ENCODE measurements around the gene GCH1. TPM values are rescaled to one million over a fixed set of nuclear protein-coding genes. Genes with fewer than 3 reads are reported as not detected.
"Not testable (repeated sequence)": the region's sequence is repeated elsewhere in the genome, so short reads cannot be mapped to it uniquely, and the experiment has no call there.

The GCH1 gene
- total RNA-seq, 1 experiment from 2014 or later = 7.7 TPM

GRCh38 chr14:54899573-54899972, 3.1 kb downstream of the GCH1 start:
- Histone ChIP-seq H3K27ac (ENCODE audit: low read depth, low read length, poor library complexity, severe bottlenecking) (no peak overlapping the region), H3K36me3 (ENCODE audit: insufficient read depth, low read length, poor library complexity, severe bottlenecking) (no peaks in the 10 kb centered on the region), H3K4me1 (ENCODE audit: insufficient read depth, low read length, poor library complexity, severe bottlenecking) (peaks cover 5% of the 10 kb centered on the region), H3K9me3 (ENCODE audit: low read depth, low read length, poor library complexity, severe bottlenecking) (no peaks in the 10 kb centered on the region), H3K27me3 (replicated peaks; ENCODE audit: insufficient read depth, low read depth, low read length, poor library complexity) (no peaks in the 10 kb centered on the region), H3K4me3 (ENCODE audit: low read depth, low read length, poor library complexity, severe bottlenecking) (no peak overlapping the region)
- no peak for DNase-seq (ENCODE audit: low spot score)
- intact Hi-C loops (cut with micrococcal nuclease; ENCODE audit: unreplicated experiment) = no loop called here
- ChIA-PET POLR2A (ENCODE audit: low non-redundant PET) (no interaction called here), CTCF (interaction anchor here (0.6 kb wide), 1 partner anchor 339 kb away, joined by 4 read pairs; no protein-coding TSS in a partner anchor)
- TF ChIP-seq EZH2 (IDR thresholded peaks at IDR 0.05; ENCODE audit: borderline replicate concordance, low read depth, low read length, poor library complexity, severe bottlenecking) = no peak
- TF ChIP-seq CTCF (conservative IDR thresholded peaks at IDR 0.05; ENCODE audit: low read depth, low read length) = no peak
- no TSS peak for BruUV-seq (replicated peaks)

- CTCF ChIA-PET = not testable (repeated sequence)
These were observed 4.6 kb downstream of the GCH1 start for GRCh38 chr14:54897809-54898555.

GRCh38 chr14:54895683-54896082, 6.9 kb downstream of the GCH1 start:
- ChIA-PET CTCF (no interaction called here), POLR2A (ENCODE audit: low non-redundant PET) (no interaction called here)
- Histone ChIP-seq H3K4me3 (ENCODE audit: low read depth, low read length, poor library complexity, severe bottlenecking) (no peak overlapping the region), H3K36me3 (ENCODE audit: insufficient read depth, low read length, poor library complexity, severe bottlenecking) (no peaks in the 10 kb centered on the region), H3K27ac (ENCODE audit: low read depth, low read length, poor library complexity, severe bottlenecking) (no peak overlapping the region), H3K4me1 (ENCODE audit: insufficient read depth, low read length, poor library complexity, severe bottlenecking) (no peaks in the 10 kb centered on the region), H3K27me3 (replicated peaks; ENCODE audit: insufficient read depth, low read depth, low read length, poor library complexity) (no peaks in the 10 kb centered on the region), H3K9me3 (ENCODE audit: low read depth, low read length, poor library complexity, severe bottlenecking) (no peaks in the 10 kb centered on the region)
- intact Hi-C loops (cut with micrococcal nuclease; ENCODE audit: unreplicated experiment) = no loop called here
- DNase-seq (ENCODE audit: low spot score) = no peak
- no peak for TF ChIP-seq EZH2 (IDR thresholded peaks at IDR 0.05; ENCODE audit: borderline replicate concordance, low read depth, low read length, poor library complexity, severe bottlenecking)
- no peak for TF ChIP-seq CTCF (conservative IDR thresholded peaks at IDR 0.05; ENCODE audit: low read depth, low read length)
- BruUV-seq (replicated peaks) = no TSS peak

More at GRCh38 chr14:54897809-54898555, 4.6 kb downstream of the GCH1 start:
- H3K4me3 ChIP-seq (ENCODE audit: low read depth, low read length, poor library complexity, severe bottlenecking); H3K27ac ChIP-seq (ENCODE audit: low read depth, low read length, poor library complexity, severe bottlenecking); H3K4me1 ChIP-seq (ENCODE audit: insufficient read depth, low read length, poor library complexity, severe bottlenecking); H3K36me3 ChIP-seq (ENCODE audit: insufficient read depth, low read length, poor library complexity, severe bottlenecking); H3K27me3 ChIP-seq (replicated peaks; ENCODE audit: insufficient read depth, low read depth, low read length, poor library complexity); POLR2A ChIA-PET (ENCODE audit: low non-redundant PET); DNase-seq (ENCODE audit: low spot score); BruUV-seq (replicated peaks); H3K9me3 ChIP-seq (ENCODE audit: low read depth, low read length, poor library complexity, severe bottlenecking); intact Hi-C loops (cut with micrococcal nuclease; ENCODE audit: unreplicated experiment): not testable (repeated sequence)

GRCh38 chr14:54894995-54895394, 7.6 kb downstream of the GCH1 start:
- DNase-seq (ENCODE audit: low spot score) = peak; percentile 35
- Histone ChIP-seq H3K4me3 (ENCODE audit: low read depth, low read length, poor library complexity, severe bottlenecking) (no peak overlapping the region), H3K27ac (ENCODE audit: low read depth, low read length, poor library complexity, severe bottlenecking) (no peak overlapping the region), H3K4me1 (ENCODE audit: insufficient read depth, low read length, poor library complexity, severe bottlenecking) (no peaks in the 10 kb centered on the region), H3K36me3 (ENCODE audit: insufficient read depth, low read length, poor library complexity, severe bottlenecking) (no peaks in the 10 kb centered on the region), H3K9me3 (ENCODE audit: low read depth, low read length, poor library complexity, severe bottlenecking) (no peaks in the 10 kb centered on the region), H3K27me3 (replicated peaks; ENCODE audit: insufficient read depth, low read depth, low read length, poor library complexity) (no peaks in the 10 kb centered on the region)
- ChIA-PET CTCF (no interaction called here), POLR2A (ENCODE audit: low non-redundant PET) (no interaction called here)
- TF ChIP-seq CTCF (conservative IDR thresholded peaks at IDR 0.05; ENCODE audit: low read depth, low read length) (no peak), EZH2 (IDR thresholded peaks at IDR 0.05; ENCODE audit: borderline replicate concordance, low read depth, low read length, poor library complexity, severe bottlenecking) (no peak)
- no TSS peak for BruUV-seq (replicated peaks)
- intact Hi-C loops (cut with micrococcal nuclease; ENCODE audit: unreplicated experiment) = no loop called here
